Right cardiac atrium (tissue), 5 donors: Measurements from ENCODE around the gene DLG4. TPM values are rescaled to one million over a fixed set of nuclear protein-coding genes. Genes with fewer than 3 reads are reported as not detected.
"Not testable (repeated sequence)": the region's sequence is repeated elsewhere in the genome, so short reads cannot be mapped to it uniquely, and the experiment has no call there.

ENCODE experiments used
- ATAC-seq, 2 donors: fragments of 200-7000 bp; cut with Tn5 transposase; one replicate each; pipeline versions ENCODE4 v1.8.0 to v1.9.1; 2020; ENCODE audit warnings: moderate library complexity in 2 of 2, mild to moderate bottlenecking in 1 of 2
- DNase-seq, 3 donors: peaks; one replicate each; pipeline ENCODE4 v3.0.0-alpha.2; 2020
- H3K27ac ChIP-seq: one replicate; pipeline ENCODE4 v1.5.1; 2013; ENCODE audit warnings: mild to moderate bottlenecking, low read length, control low read depth, moderate library complexity
- H3K27me3 ChIP-seq: one replicate; pipeline ENCODE4 v1.6.1; 2013; ENCODE audit not compliant: control insufficient read depth, insufficient read depth
- H3K4me1 ChIP-seq: one replicate; pipeline ENCODE4 v1.6.1; 2013; ENCODE audit warnings: low read length; ENCODE audit not compliant: control insufficient read depth, insufficient read depth
- H3K4me3 ChIP-seq: one replicate; pipeline ENCODE4 v1.5.1; 2013; ENCODE audit warnings: low read length, control low read depth
- H3K9me3 ChIP-seq: one replicate; pipeline ENCODE4 v1.6.1; 2013; ENCODE audit warnings: low read length; ENCODE audit not compliant: control insufficient read depth
- WGBS: extraction: QIAGEN DNeasy Blood & Tissue Kit; methylation state at CpG from one replicate; pipeline ENCODE4 v1.1.7; 2013; 5-methylcytosine and 5-hydroxymethylcytosine counted together
- intact Hi-C, 4 donors: fragments of 100-400 bp; cut with DNase I; formaldehyde crosslinking; loops; one replicate each; pipeline versions ENCODE4 v1.11.0 to v1.14.0; 2022 to 2023
- polyA plus RNA-seq: library from polyadenylated mRNA; stranded (reverse); fragments of 200-250 nt; gene quantifications from one replicate; pipeline ENCODE4 v1.2.3, GENCODE V29; 2013
- total RNA-seq, 4 donors: library from RNA; stranded (reverse); fragmentation: NEBNext Ultra II Directional; extraction: Animal tissue kit (Norgen Biotek cat#: 25700); gene quantifications; one replicate each; pipeline ENCODE4 v1.2.1, GENCODE V29; 2021
- donor health status: healthy with polysubstance abuse.
- donor health status: DM: no; HTN: yes; CAD: no.
- donor health status: DM: no; HTN: no; CAD: no.
- donor health status: DM: no; HTN: yes; CAD: no; lungs with severe emphysema.
- donor health status: DM: yes; HTN: yes; CAD: no.

The DLG4 gene
- total and polyA plus RNA-seq, 5 donors, result 23.3 to 36.2 (median 30.8) TPM

GRCh38 chr17:7192271-7192937 lies 27.2 kb downstream of the DLG4 start:
- 73% methylated on average over 12 of the region's 12 CpGs for WGBS
- H3K27me3 ChIP-seq, result no peaks in the 10 kb centered on the region
- H3K9me3 ChIP-seq, result no peaks in the 10 kb centered on the region
- no peaks in the 10 kb centered on the region for H3K4me1 ChIP-seq
- intact Hi-C loops, result no loop called here
- no peak for ATAC-seq
- H3K27ac ChIP-seq, result no peak overlapping the region
- peak in 1 of 3 donors; percentile 35 for DNase-seq
- H3K4me3 ChIP-seq, result no peak overlapping the region

GRCh38 chr17:7191571-7192270 lies 27.9 kb downstream of the DLG4 start:
- Histone ChIP-seq H3K4me1 (no peaks in the 10 kb centered on the region), H3K9me3 (no peaks in the 10 kb centered on the region), H3K27me3 (no peaks in the 10 kb centered on the region), H3K4me3 (no peak overlapping the region), H3K27ac (no peak overlapping the region)
- intact Hi-C loops, result no loop called here
- ATAC-seq (peak; percentile 65 to 72), DNase-seq (peak in 2 of 3 donors; percentile 74 to 75)
- 63% methylated on average over 26 of the region's 26 CpGs for WGBS

GRCh38 chr17:7191069-7191468 lies 28.6 kb downstream of the DLG4 start:
- intact Hi-C loops, result no loop called here
- DNase-seq, result peak in 1 of 3 donors; percentile 27

DNA sequence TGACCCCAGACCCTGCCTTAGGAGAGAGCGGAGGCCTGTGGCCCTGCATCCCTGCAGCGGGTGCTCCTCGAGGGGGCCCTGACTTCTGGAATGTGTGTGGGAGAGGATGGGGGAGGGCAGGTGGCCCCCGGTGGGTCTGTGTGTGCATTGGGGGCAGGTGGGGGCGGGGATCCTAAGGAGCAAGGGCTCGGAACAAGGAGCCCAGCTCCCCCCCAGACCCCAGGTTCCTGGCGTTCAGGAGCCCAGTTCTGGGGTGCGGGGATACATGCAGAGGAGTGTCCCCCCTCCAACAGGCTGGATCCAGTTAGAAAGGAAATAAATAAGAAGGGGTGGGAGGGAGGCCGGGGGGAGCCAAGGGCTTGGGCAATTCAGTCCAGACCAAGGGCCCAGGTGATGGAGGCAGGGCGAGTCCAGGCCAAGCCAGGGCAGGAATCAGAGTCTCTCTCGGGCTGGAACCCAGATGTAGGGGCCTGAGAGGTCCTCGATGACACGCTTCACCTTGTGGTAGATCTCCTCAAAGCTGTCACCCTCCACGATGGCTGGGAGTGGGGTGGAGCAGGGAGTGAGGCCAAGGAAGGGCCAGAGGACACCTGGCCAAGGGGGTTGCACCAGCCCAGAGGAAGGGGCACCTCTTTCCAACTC lies 29.2 kb downstream of the DLG4 start:
- intact Hi-C loops, result no loop called here
- Histone ChIP-seq H3K4me1 (no peaks in the 10 kb centered on the region), H3K27ac (no peak overlapping the region), H3K9me3 (no peaks in the 10 kb centered on the region), H3K27me3 (no peaks in the 10 kb centered on the region), H3K4me3 (no peak overlapping the region)
- ATAC-seq, result no peak
- peak in 1 of 3 donors; percentile 60 for DNase-seq
- WGBS, result 88% methylated on average over 14 of the region's 14 CpGs

More at GRCh38 chr17:7191069-7191468, 28.6 kb downstream of the DLG4 start:
- no peak overlapping the region for H3K27ac ChIP-seq
- H3K4me3 ChIP-seq, result no peak overlapping the region
- no peaks in the 10 kb centered on the region for H3K27me3 ChIP-seq
- WGBS, result 90% methylated on average over 12 of the region's 12 CpGs
- ATAC-seq, result no peak
- H3K4me1 ChIP-seq, result no peaks in the 10 kb centered on the region
- H3K9me3 ChIP-seq, result no peaks in the 10 kb centered on the region

DNA sequence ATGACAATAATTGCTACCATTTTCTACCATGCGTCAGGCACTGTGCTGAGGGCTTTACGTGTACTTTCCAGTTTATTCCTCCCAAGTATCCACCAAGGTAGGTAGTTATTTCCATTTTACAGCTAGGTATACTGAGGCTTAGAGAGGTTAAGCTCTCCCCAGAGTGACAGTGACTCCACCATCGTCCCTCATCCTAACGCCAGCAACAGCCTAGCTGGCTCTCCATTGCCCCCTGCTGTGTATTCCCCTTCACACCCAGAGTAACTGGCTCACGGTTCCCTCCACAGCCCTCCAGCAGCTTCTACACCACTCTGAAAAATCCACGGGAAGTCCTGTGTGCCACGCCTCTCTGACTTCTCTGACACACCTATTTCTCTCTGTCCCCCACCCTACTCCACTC lies 33.4 kb downstream of the DLG4 start:
- Histone ChIP-seq H3K4me1 (no peaks in the 10 kb centered on the region), H3K27ac (no peak overlapping the region), H3K27me3 (no peaks in the 10 kb centered on the region), H3K9me3 (no peaks in the 10 kb centered on the region), H3K4me3 (no peak overlapping the region)
- 56% methylated on average over 7 of the region's 7 CpGs for WGBS
- ATAC-seq (peak; percentile 11 to 17), DNase-seq (peak in 1 of 3 donors; percentile 42)
- intact Hi-C loops, result no loop called here

GRCh38 chr17:7184647-7185046 lies 35.0 kb downstream of the DLG4 start:
- no peak for DNase-seq
- no peak for ATAC-seq
- no peaks in the 10 kb centered on the region for H3K4me1 ChIP-seq
- no peaks in the 10 kb centered on the region for H3K27me3 ChIP-seq
- no peak overlapping the region for H3K27ac ChIP-seq
- H3K4me3 ChIP-seq, result no peak overlapping the region
- H3K9me3 ChIP-seq, result no peaks in the 10 kb centered on the region
- intact Hi-C loops, result no loop called here
- 87% methylated on average over 6 of the region's 6 CpGs for WGBS

DNA sequence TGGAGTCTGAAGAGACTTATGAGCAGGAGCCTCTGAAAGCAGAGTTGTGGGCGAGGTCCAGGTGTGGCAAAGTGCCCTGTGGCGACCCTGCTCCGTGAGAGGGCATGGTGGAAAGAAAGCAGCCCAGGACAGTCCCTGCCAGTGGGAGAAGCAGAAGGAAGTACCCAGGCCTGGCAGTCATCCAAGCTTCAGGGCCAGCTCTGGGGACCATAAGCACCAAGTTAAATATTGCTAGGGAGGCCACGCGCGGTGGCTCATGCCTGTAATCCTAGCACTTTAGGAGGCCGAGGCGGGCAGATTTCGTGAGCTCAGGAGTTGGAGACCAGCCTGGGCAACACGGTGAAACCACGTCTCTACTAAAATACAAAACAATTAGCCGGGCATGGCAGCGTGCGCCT lies 35.5 kb downstream of the DLG4 start:
- Histone ChIP-seq H3K9me3 (no peaks in the 10 kb centered on the region), H3K4me3 (no peak overlapping the region), H3K4me1 (no peaks in the 10 kb centered on the region), H3K27me3 (no peaks in the 10 kb centered on the region), H3K27ac (no peak overlapping the region)
- WGBS, result 78% methylated on average over 14 of the region's 14 CpGs
- peak in 2 of 3 donors; percentile 72 to 73 for DNase-seq
- intact Hi-C loops, result no loop called here
- peak in 1 of 2 donors; percentile 47 for ATAC-seq

DNA sequence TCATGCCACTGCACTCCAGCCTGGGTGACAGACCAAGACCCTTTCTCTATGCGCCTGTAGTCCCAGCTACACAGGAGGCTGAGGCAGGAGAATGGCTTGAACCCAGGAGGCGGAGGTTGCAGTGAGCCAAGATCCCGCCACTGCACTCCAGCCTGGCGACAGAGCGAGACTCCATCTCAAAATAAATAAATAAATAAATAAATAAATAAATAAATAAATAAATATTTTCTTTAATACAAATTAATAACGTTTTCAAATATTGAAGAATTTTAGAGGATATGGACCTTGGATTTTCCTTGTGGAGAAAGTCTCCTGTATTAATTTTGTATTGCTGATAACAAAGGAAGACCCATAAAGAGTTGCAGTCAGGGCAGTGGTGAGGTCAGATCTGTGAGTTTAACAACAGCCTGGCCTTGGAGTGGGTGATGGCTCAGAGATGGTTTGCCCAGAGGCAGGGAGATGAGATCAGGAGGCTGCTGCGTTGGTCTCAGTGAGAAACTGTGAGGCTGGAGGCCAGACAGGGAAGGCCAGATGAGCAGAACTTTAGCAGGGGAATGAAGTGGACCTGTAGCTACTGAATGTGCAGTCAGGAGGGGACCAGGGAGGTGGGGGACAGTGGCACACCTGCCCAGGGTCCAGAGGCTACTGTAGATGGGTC lies 36.1 kb downstream of the DLG4 start:
- no peak overlapping the region for H3K27ac ChIP-seq
- WGBS, result 85% methylated on average over 7 of the region's 7 CpGs
- no peak for ATAC-seq
- no peak for DNase-seq
- H3K4me1 ChIP-seq, result no peaks in the 10 kb centered on the region
- H3K9me3 ChIP-seq, result no peaks in the 10 kb centered on the region
- no peak overlapping the region for H3K4me3 ChIP-seq
- H3K27me3 ChIP-seq, result no peaks in the 10 kb centered on the region
- intact Hi-C loops, result no loop called here

- H3K4me1 ChIP-seq, intact Hi-C loops, ATAC-seq, H3K4me3 ChIP-seq, H3K27ac ChIP-seq, DNase-seq, H3K9me3 ChIP-seq, H3K27me3 ChIP-seq: not testable (repeated sequence)
- WGBS, result 100% methylated on average over 2 of the region's 2 CpGs
Measured at GRCh38 chr17:7182101-7182500, 37.5 kb downstream of the DLG4 start.

DNA sequence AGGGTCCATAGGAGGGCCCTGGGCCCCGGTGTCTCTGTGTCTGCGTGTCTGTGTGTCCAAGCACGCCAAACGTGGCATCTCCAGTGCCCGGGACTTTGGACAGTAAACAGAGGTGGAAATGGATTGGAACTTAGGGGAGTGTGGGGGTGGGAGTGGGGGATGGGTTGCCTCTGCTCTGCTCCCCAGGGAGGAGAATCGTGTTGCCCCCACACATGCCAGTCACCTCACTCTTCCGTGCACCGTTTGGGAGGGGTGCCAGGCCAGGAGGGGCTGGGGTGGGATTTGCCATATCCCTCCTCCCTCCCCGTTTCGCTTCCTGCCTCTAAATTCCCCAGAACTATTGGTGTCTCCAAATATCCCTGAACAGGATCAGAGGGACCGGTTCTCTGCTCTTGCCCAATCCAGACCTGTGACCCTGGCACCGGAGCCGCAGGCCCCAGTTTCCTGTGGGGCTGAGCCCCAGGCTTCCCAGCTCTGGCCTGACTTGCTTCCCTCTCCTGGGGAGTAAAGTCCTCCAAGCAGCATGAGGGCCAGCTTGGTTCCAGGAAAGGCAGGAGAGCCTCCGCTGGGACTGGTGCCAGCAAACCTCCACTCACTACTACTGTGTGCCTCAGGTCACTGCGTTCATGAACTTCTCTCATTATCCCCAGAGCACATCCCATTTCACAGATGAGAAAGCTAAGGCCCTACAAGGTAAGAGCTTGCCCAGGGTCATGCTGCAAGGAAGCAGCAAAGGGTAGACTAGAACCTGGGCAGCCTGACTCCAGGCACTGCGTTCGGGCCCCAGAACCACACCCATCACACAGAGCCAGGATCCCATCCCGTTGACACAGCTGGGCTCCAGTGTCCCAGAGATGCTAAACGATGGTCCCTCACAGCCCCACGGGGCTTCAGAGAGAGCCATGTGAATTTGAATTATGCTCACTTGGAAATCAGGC lies 40.0 kb downstream of the DLG4 start, which contains the start of gene ASGR1:
Gene ASGR1 (minus strand): TSS at position 54 of the 938 bp plus-strand sequence. CDS start 807 bp downstream, outside the sequence.
- Histone ChIP-seq H3K27me3 (no peaks in the 10 kb centered on the region), H3K9me3 (no peaks in the 10 kb centered on the region), H3K27ac (no peak within 1 kb of the TSS), H3K4me1 (no peaks in the 10 kb centered on the region), H3K4me3 (no peak within 1 kb of the TSS)
- intact Hi-C loops, result loop anchor here in 2 of 4 donors (5.0 kb wide), 2 partner anchors 127 to 132 kb away; no protein-coding TSS in a partner anchor
- DNase-seq (no peak), ATAC-seq (no peak)
- 55% methylated on average over 20 of the region's 20 CpGs for WGBS
